Sigmoid colon (tissue), 7 donors: ENCODE results near the gene KCNAB2. TPM values are rescaled to one million over a fixed set of nuclear protein-coding genes. Genes with fewer than 3 reads are reported as not detected.

Experiments used
- DNase-seq: peaks from one replicate; pipeline ENCODE4 v3.0.0-alpha.2; 2019
- H3K27ac ChIP-seq, 4 donors: fragments of 200-600 bp; sonication (generic); one replicate each; pipeline ENCODE4 v1.5.1; 2016 to 2019; ENCODE audit warnings: mild to moderate bottlenecking in 1 of 4
- H3K27me3 ChIP-seq, 3 donors: fragments of 200-600 bp; sonication (generic); one replicate each; pipeline ENCODE4 v1.5.1; 2019; ENCODE audit warnings: mild to moderate bottlenecking in 1 of 3
- H3K36me3 ChIP-seq, 4 donors: fragments of 200-600 bp; sonication (generic); one replicate each; pipeline ENCODE4 v1.5.1; 2016 to 2019
- H3K4me1 ChIP-seq, 4 donors: fragments of 200-600 bp; sonication (generic); one replicate each; pipeline ENCODE4 v1.5.1; 2017 to 2019
- H3K4me3 ChIP-seq, 4 donors: fragments of 200-600 bp; sonication (generic); one replicate each; pipeline ENCODE4 v1.5.1; 2017 to 2019; ENCODE audit warnings: mild to moderate bottlenecking in 2 of 4, moderate library complexity in 1 of 4
- H3K9me3 ChIP-seq, 4 donors: fragments of 200-600 bp in 3 of 4; sonication (generic) in 3 of 4; one replicate each; pipeline versions ENCODE4 v1.5.1 to v1.6.1; 2013 to 2019
- CTCF ChIP-seq, 4 experiments: fragments of 450-650 bp in 3 of 4; fragments of 200-600 bp in 1 of 4; IDR thresholded peaks; one replicate each; pipeline ENCODE4 v1.5.1; 2016 to 2019; ENCODE audit warnings: antibody characterized with exemption in 4 of 4, mild to moderate bottlenecking in 3 of 4, moderate library complexity in 2 of 4
- EP300 ChIP-seq, 4 donors: sonication (generic); formaldehyde crosslinking; IDR thresholded peaks; one replicate each; pipeline ENCODE4 v1.6.1; 2017; ENCODE audit warnings: antibody characterized with exemption in 4 of 4
- POLR2A ChIP-seq, 2 donors: fragments of 450-650 bp; IDR thresholded peaks; one replicate each; pipeline ENCODE4 v1.6.1; 2016; ENCODE audit warnings: antibody characterized with exemption in 2 of 2, mild to moderate bottlenecking in 2 of 2, moderate library complexity in 2 of 2
- POLR2AphosphoS5 ChIP-seq, 4 donors: sonication (generic); formaldehyde crosslinking; IDR thresholded peaks; one replicate each; pipeline ENCODE4 v1.6.1; 2017; ENCODE audit warnings: antibody characterized with exemption in 4 of 4
- WGBS, 2 donors: extraction: QIAGEN DNeasy Blood & Tissue Kit; methylation state at CpG; one replicate each; pipeline ENCODE4 v1.1.7; 2013; 5-methylcytosine and 5-hydroxymethylcytosine counted together
- intact Hi-C: fragments of 100-400 bp; cut with DNase I; formaldehyde crosslinking; loops from one replicate; pipeline ENCODE4 v1.15.1; 2023
- polyA plus RNA-seq, 3 donors: library from polyadenylated mRNA; stranded (reverse); fragments of 200-250 nt; gene quantifications; one replicate each; pipeline ENCODE4 v1.2.3, GENCODE V29; 2013
- total RNA-seq, 4 donors: library from RNA; depleted of rRNA; stranded (reverse); fragments of >200 nt; gene quantifications; one replicate each; pipeline ENCODE4 v1.1.0, GENCODE V29; 2016
- donor health status: healthy with polysubstance abuse.
- donor health status: Bipolar disorder and iron deficiency.
- donor health status: healthy.

The KCNAB2 gene
- total and polyA plus RNA-seq, 7 donors = 3.0 to 23.5 (median 7.7) TPM

DNA sequence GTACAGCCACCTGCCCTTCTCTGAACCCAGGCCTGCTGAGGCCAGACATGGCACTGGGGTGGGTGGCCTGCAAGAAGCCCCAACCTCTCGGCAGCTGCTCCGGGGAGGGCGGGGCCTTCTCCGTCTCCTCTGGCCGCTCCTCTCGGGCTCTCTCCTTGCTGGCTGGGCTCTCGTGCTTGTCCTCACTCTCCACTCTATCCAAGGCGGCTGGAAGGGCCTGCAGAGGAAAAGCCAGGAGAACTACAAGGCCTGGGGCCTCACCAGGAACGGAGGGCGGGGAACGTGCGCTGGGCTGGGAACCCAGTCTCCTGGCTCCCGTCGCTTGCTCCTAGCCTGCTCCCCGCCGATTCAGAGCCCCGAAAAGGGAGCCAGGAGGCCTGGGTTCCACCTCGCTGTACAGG is 75.3 kb downstream of the KCNAB2 start:
- H3K4me3 ChIP-seq = no peak overlapping the region
- peak; percentile 44 for DNase-seq
- H3K27ac ChIP-seq = no peak overlapping the region
- intact Hi-C loops = no loop called here
- peaks cover 0 to 4% (median 0%) of the 10 kb centered on the region in 4 donors for H3K9me3 ChIP-seq
- no peaks in the 10 kb centered on the region for H3K36me3 ChIP-seq
- TF ChIP-seq EP300 (IDR thresholded peaks at IDR 0.05) (no peak), POLR2AphosphoS5 (IDR thresholded peaks at IDR 0.05) (no peak), POLR2A (IDR thresholded peaks at IDR 0.05) (no peak), CTCF (IDR thresholded peaks at IDR 0.05) (no peak)
- H3K27me3 ChIP-seq = peaks cover 0 to 14% (median 10%) of the 10 kb centered on the region in 3 donors
- 88% methylated on average over 18 of the region's 18 CpGs for WGBS, 2 donors
- no peaks in the 10 kb centered on the region for H3K4me1 ChIP-seq

DNA sequence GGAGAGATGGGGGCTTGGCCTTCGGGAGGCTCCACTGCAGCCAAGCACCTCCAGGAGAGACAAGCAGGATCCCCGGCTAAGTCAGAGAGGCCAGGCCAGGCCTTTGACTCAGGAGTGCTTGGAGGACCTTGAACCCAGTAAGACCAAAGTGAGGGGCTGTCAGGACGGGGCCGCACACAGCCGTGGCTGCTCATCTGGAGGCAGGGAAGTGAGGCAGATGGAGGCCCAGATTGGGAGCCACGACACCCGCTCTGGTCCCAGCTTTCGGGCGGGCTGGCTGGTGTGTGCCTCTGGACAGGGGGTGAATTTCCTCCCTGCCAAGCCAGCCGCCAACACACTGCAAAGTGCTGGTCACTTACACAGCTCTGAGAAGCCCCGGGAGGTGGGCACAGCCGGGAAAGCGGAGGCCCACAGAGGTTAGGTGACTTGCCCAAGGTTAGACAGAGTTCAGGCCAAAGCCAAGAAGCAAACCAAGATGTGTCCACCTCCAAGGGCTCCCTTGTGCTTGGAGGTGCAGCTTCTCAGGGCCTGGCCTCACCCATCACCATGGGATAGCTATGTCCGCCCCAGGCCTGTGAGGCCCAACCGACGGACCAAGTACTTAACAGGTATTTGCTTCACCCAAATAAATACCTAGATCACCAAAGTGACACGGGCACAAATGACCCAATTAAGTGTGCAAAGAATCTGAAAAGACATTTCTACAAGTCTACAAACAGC is 76.1 kb downstream of the KCNAB2 start:
- peak; percentile 51 for DNase-seq

GRCh38 chr1:6123083-6123482 is 77.4 kb downstream of the KCNAB2 start:
- DNase-seq = peak; percentile 20
- 61 to 72% methylated on average over 7 of the region's 7 CpGs for WGBS, 2 donors
- no peaks in the 10 kb centered on the region for H3K36me3 ChIP-seq
- no peaks in the 10 kb centered on the region for H3K9me3 ChIP-seq
- H3K27me3 ChIP-seq = peaks cover 0 to 23% (median 15%) of the 10 kb centered on the region in 3 donors
- intact Hi-C loops = no loop called here
- H3K27ac ChIP-seq = no peak overlapping the region
- peaks cover 0 to 11% (median 8%) of the 10 kb centered on the region in 4 donors for H3K4me1 ChIP-seq
- TF ChIP-seq POLR2A (IDR thresholded peaks at IDR 0.05) (no peak), EP300 (IDR thresholded peaks at IDR 0.05) (no peak)
- H3K4me3 ChIP-seq = no peak overlapping the region

More for the DNA sequence above, 76.1 kb downstream of the KCNAB2 start:
- Histone ChIP-seq H3K27ac (no peak overlapping the region), H3K9me3 (peaks cover 0 to 4% (median 0%) of the 10 kb centered on the region in 4 donors), H3K27me3 (peaks cover 0 to 17% (median 15%) of the 10 kb centered on the region in 3 donors), H3K4me3 (no peak overlapping the region), H3K36me3 (no peaks in the 10 kb centered on the region), H3K4me1 (no peaks in the 10 kb centered on the region)
- WGBS, 2 donors = 94 to 95% methylated on average over 17 of the region's 17 CpGs
- intact Hi-C loops = no loop called here
- TF ChIP-seq CTCF (IDR thresholded peaks at IDR 0.05) = no peak
- TF ChIP-seq POLR2A (IDR thresholded peaks at IDR 0.05) = no peak
- no peak for TF ChIP-seq POLR2AphosphoS5 (IDR thresholded peaks at IDR 0.05)
- TF ChIP-seq EP300 (IDR thresholded peaks at IDR 0.05) = no peak

DNA sequence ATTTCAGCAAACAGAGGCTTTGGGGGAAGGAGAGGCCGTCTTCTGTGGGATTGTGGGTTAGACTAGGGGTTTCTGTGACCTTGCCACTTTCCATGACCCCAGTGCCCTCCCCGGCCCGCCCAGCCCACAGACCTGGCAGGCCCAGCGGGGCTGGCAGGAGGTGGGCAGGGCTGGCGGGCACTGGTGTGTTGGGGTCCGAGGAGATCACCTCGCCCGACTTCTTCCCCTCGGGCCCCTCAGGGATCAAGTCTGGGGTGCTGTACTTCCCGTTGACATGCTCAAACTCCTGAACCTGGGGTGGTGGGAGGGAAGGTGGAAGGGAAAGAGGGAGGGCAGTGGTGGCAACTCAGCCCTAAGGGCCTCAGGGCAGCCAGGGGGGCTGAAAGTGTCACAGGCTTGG is 78.1 kb downstream of the KCNAB2 start:
- no peak for TF ChIP-seq POLR2AphosphoS5 (IDR thresholded peaks at IDR 0.05)
- Histone ChIP-seq H3K36me3 (no peaks in the 10 kb centered on the region), H3K4me1 (peaks cover 0 to 11% (median 8%) of the 10 kb centered on the region in 4 donors), H3K4me3 (no peak overlapping the region), H3K9me3 (no peaks in the 10 kb centered on the region), H3K27me3 (peaks cover 0 to 23% (median 15%) of the 10 kb centered on the region in 3 donors), H3K27ac (no peak overlapping the region)
- intact Hi-C loops = no loop called here
- no peak for DNase-seq
- WGBS, 2 donors = 74 to 82% methylated on average over 10 of the region's 10 CpGs

DNA sequence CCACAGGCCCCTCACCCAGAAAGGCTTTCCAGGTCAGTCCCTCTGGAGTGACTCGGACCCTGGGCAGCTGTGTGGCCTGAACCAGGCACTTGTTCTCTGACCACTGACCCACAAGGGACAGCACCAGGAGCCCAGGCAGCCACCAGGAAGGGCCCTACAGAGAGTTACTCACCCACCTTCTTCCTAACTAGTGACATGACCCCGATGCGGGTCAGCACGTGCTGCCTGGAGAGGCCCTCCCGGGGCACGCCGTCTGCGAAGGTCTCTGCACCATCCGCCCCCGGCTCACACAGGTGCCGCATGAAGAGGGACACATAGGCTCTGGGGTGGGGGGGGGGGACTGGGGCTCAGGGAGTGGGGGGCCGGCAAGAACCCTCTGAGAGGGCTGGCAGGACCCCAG is 78.7 kb downstream of the KCNAB2 start:
- H3K9me3 ChIP-seq = no peaks in the 10 kb centered on the region
- intact Hi-C loops = no loop called here
- TF ChIP-seq CTCF (IDR thresholded peaks at IDR 0.05) (no peak), POLR2AphosphoS5 (IDR thresholded peaks at IDR 0.05) (no peak), EP300 (IDR thresholded peaks at IDR 0.05) (no peak), POLR2A (IDR thresholded peaks at IDR 0.05) (no peak)
- peak; percentile 62 for DNase-seq
- H3K4me3 ChIP-seq = no peak overlapping the region
- H3K27ac ChIP-seq = no peak overlapping the region
- peaks cover 0 to 11% (median 8%) of the 10 kb centered on the region in 4 donors for H3K4me1 ChIP-seq
- H3K27me3 ChIP-seq = peaks cover 0 to 23% (median 15%) of the 10 kb centered on the region in 3 donors
- no peaks in the 10 kb centered on the region for H3K36me3 ChIP-seq
- WGBS, 2 donors = 92 to 93% methylated on average over 12 of the region's 12 CpGs
